ENCODE measurements around the gene PADI1. TPM values are rescaled to one million over a fixed set of nuclear protein-coding genes. Genes with fewer than 3 reads are reported as not detected.

The PADI1 gene
- total RNA-seq, 1 donor from 2014 or later, result not detected

- no peak for DNase-seq (ENCODE audit: low spot score)
Measured at GRCh38 chr1:17270891-17271765, 66.2 kb downstream of the PADI1 start.

GRCh38 chr1:17272066-17272465 lies 67.1 kb downstream of the PADI1 start:
- DNase-seq (ENCODE audit: low spot score), result no peak

GRCh38 chr1:17272646-17273045 lies 67.7 kb downstream of the PADI1 start:
- no peak for DNase-seq (ENCODE audit: low spot score)

- DNase-seq (ENCODE audit: low spot score), result no peak
Measured at GRCh38 chr1:17273096-17273495, 68.2 kb downstream of the PADI1 start.

- peak; percentile 17 for DNase-seq (ENCODE audit: low spot score)
Measured at GRCh38 chr1:17274186-17275170, 69.5 kb downstream of the PADI1 start.

- DNase-seq (ENCODE audit: low spot score), result no peak
Measured at GRCh38 chr1:17276568-17276967, 71.6 kb downstream of the PADI1 start.

GRCh38 chr1:17277511-17278159 lies 72.7 kb downstream of the PADI1 start:
- DNase-seq (ENCODE audit: low spot score), result no peak

GRCh38 chr1:17278996-17279830 lies 74.3 kb downstream of the PADI1 start:
- no peak for DNase-seq (ENCODE audit: low spot score)

GRCh38 chr1:17280436-17280835 lies 75.5 kb downstream of the PADI1 start:
- DNase-seq (ENCODE audit: low spot score), result no peak

GRCh38 chr1:17280894-17281293 lies 76.0 kb downstream of the PADI1 start:
- DNase-seq (ENCODE audit: low spot score), result no peak

- no peak for DNase-seq (ENCODE audit: low spot score)
Measured at GRCh38 chr1:17281775-17282181, 76.8 kb downstream of the PADI1 start.

- DNase-seq (ENCODE audit: low spot score), result no peak
Measured at GRCh38 chr1:17282836-17283235, 77.9 kb downstream of the PADI1 start.

GRCh38 chr1:17286646-17287045 lies 81.7 kb downstream of the PADI1 start:
- no peak for DNase-seq (ENCODE audit: low spot score)

GRCh38 chr1:17287130-17287776 lies 82.3 kb downstream of the PADI1 start:
- DNase-seq (ENCODE audit: low spot score), result no peak

GRCh38 chr1:17289721-17290120 lies 84.8 kb downstream of the PADI1 start:
- no peak for DNase-seq (ENCODE audit: low spot score)

- DNase-seq (ENCODE audit: low spot score), result no peak
Measured at GRCh38 chr1:17290553-17290952, 85.6 kb downstream of the PADI1 start.

GRCh38 chr1:17292299-17293160 lies 87.6 kb downstream of the PADI1 start:
- no peak for DNase-seq (ENCODE audit: low spot score)

- no peak for DNase-seq (ENCODE audit: low spot score)
Measured at GRCh38 chr1:17293681-17294425, 88.9 kb downstream of the PADI1 start.

GRCh38 chr1:17295292-17295691 lies 90.4 kb downstream of the PADI1 start:
- no peak for DNase-seq (ENCODE audit: low spot score)

All from mucosa of gallbladder (tissue), 1 donor.